D721Med (cell line): ENCODE data around the gene GLIS1.

Experiments used
- DNase-seq: peaks from one replicate; pipeline ENCODE4 v3.0.0; 2011; ENCODE audit warnings: low spot score; ENCODE audit not compliant: insufficient read length
- FAIRE-seq: peaks from 2 replicates; lab custom pipeline; 2011; peaks lifted over from hg19 to GRCh38; lab: Jason Lieb, UNC
- CTCF ChIP-seq: IDR thresholded peaks from 2 replicates; pipeline ENCODE4 v1.5.1; 2012; ENCODE audit warnings: mild to moderate bottlenecking, control low read depth; ENCODE audit not compliant: insufficient read depth; ENCODE audit errors: missing control alignments

Gene GLIS1

GRCh38 chr1:53574621-53575020 lies 164.3 kb downstream of the GLIS1 start:
- TF ChIP-seq CTCF: no peak
- no peak for FAIRE-seq
- DNase-seq: no peak

GRCh38 chr1:53573931-53574330 lies 165.0 kb downstream of the GLIS1 start:
- no peak for FAIRE-seq
- no peak for TF ChIP-seq CTCF
- DNase-seq: no peak

- DNase-seq (no peak), FAIRE-seq (no peak)
- TF ChIP-seq CTCF: no peak
Observed at GRCh38 chr1:53573522-53573921, 165.4 kb downstream of the GLIS1 start.

- DNase-seq: no peak
- TF ChIP-seq CTCF: no peak
- no peak for FAIRE-seq
Observed at GRCh38 chr1:53572815-53573173, 166.2 kb downstream of the GLIS1 start.

GRCh38 chr1:53572065-53572814 lies 166.7 kb downstream of the GLIS1 start:
- FAIRE-seq (no peak), DNase-seq (no peak)
- no peak for TF ChIP-seq CTCF

GRCh38 chr1:53568540-53568939 lies 170.4 kb downstream of the GLIS1 start:
- FAIRE-seq (no peak), DNase-seq (no peak)
- TF ChIP-seq CTCF: no peak

- FAIRE-seq (no peak), DNase-seq (no peak)
- no peak for TF ChIP-seq CTCF
Observed at GRCh38 chr1:53567851-53568250, 171.1 kb downstream of the GLIS1 start.
